Small intestine (tissue), 7 donors: Measurements from ENCODE around the gene VILL. TPM values are rescaled to one million over a fixed set of nuclear protein-coding genes. Genes with fewer than 3 reads are reported as not detected.
"Not testable (repeated sequence)": the region's sequence is repeated elsewhere in the genome, so short reads cannot be mapped to it uniquely, and the experiment has no call there.

Experiments used
- DNase-seq, 2 donors: peaks; one replicate each; pipeline versions ENCODE4 v3.0.0 to v3.0.0-alpha.2; 2013
- FAIRE-seq: peaks from 2 replicates; lab custom pipeline; 2012; peaks lifted over from hg19 to GRCh38; lab: Jason Lieb, UNC
- H3K27ac ChIP-seq, 3 donors: one replicate each; pipeline ENCODE4 v1.5.1; 2013; ENCODE audit warnings: low read length in 2 of 3, mild to moderate bottlenecking in 2 of 3, control low read depth in 1 of 3, inconsistent platforms in 1 of 3, low read depth in 1 of 3, moderate library complexity in 1 of 3
- H3K27me3 ChIP-seq, 3 donors: one replicate each; pipeline ENCODE4 v1.6.1; 2013; ENCODE audit warnings: low read length in 3 of 3, inconsistent platforms in 1 of 3; ENCODE audit not compliant: control insufficient read depth in 3 of 3, insufficient read depth in 3 of 3
- H3K36me3 ChIP-seq, 3 donors: one replicate each; pipeline ENCODE4 v1.6.1; 2013; ENCODE audit warnings: low read length in 3 of 3, inconsistent platforms in 1 of 3, low read depth in 1 of 3, mild to moderate bottlenecking in 1 of 3, moderate library complexity in 1 of 3; ENCODE audit not compliant: control insufficient read depth in 3 of 3, insufficient read depth in 2 of 3
- H3K4me1 ChIP-seq, 3 donors: one replicate each; pipeline ENCODE4 v1.6.1; 2013; ENCODE audit warnings: low read length in 2 of 3, inconsistent platforms in 1 of 3, low read depth in 1 of 3, mild to moderate bottlenecking in 1 of 3, moderate library complexity in 1 of 3; ENCODE audit not compliant: control insufficient read depth in 3 of 3, insufficient read depth in 2 of 3
- H3K4me3 ChIP-seq, 3 donors: one replicate each; pipeline ENCODE4 v1.5.1; 2013; ENCODE audit warnings: low read length in 3 of 3, control low read depth in 1 of 3, inconsistent platforms in 1 of 3, low read depth in 1 of 3, mild to moderate bottlenecking in 1 of 3, moderate library complexity in 1 of 3
- H3K9me3 ChIP-seq, 2 donors: one replicate each; pipeline ENCODE4 v1.6.1; 2013; ENCODE audit warnings: low read depth in 1 of 2, low read length in 1 of 2; ENCODE audit not compliant: control insufficient read depth in 2 of 2, insufficient read depth in 1 of 2
- WGBS, 3 donors: extraction: QIAGEN DNeasy Blood & Tissue Kit; methylation state at CpG; one replicate each; pipeline ENCODE4 v1.1.7; 2013; 5-methylcytosine and 5-hydroxymethylcytosine counted together
- polyA plus RNA-seq, 4 donors: library from polyadenylated mRNA; stranded (reverse) in 3 of 4; unstranded in 1 of 4; fragments of 200-250 nt in 3 of 4; fragments of 120-200 nt in 1 of 4; gene quantifications; one replicate each; pipeline versions ENCODE4 v1.2.1 to v1.2.3, GENCODE V29; 2013
- donor health status: healthy with polysubstance abuse.
- donor health status: control.
- donor health status: control.
- donor health status: Bipolar disorder and iron deficiency.
- donor health status: healthy.

Gene VILL
- polyA plus RNA-seq, 4 donors, result 57.6 to 266 (median 154) TPM

DNA sequence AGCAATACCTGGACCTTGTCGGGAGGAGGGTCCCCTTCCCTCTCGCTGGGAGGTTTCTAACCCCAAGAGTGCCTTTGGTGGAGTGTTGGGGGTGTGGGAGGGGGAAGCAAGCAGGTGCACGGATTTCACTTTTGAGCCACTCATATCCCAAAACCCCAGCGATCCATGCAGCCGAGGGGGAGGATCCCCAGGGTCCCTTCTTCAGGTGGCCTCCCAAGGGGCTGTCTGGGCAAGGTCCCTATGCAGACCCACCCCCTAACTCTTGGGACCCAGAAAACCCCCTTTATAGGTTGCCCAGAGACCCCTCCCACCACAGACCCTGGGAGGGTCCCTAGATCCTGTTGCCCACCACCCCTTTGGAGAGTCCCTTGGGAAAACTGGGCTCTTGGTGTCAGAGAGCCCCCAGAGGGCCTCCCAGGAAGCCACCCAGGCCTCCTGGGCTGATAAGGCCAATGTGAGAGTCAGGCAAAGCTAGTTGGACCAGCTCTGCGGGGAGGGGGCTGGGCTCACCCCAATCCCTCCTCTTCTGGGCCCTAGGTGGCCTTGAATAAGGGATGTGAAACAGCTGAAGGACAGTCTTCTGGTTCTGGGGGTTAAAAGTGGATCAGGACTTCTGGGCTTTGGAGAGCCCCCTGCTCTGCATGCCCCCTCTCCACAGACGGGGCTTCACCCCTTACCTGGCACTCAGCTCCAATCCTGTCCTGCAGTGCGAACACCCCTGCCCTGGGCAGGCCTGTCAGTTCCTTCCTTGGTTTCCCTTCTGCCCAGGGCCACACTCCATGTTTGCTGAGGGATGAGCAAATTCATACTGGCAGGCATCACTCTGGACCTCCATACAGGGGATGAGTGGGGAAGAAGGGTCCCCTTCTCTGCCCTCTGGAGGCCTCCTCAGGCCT is 39.8 kb downstream of the VILL start:
- DNase-seq (peak in 1 of 2 donors; percentile 58), FAIRE-seq (no peak)
- Histone ChIP-seq H3K27me3 (peaks cover 0 to 28% (median 1%) of the 10 kb centered on the region in 3 donors), H3K4me1 (peaks cover 0 to 26% (median 0%) of the 10 kb centered on the region in 3 donors), H3K27ac (peak overlapping the region in 1 of 3 donors; percentile 9), H3K4me3 (peak overlapping the region in 2 of 3 donors; percentile 47 to 53), H3K9me3 (no peaks in the 10 kb centered on the region), H3K36me3 (no peaks in the 10 kb centered on the region)
- WGBS, 3 donors, result 29 to 37% (median 33%) methylated on average over 8 of the region's 8 CpGs

DNA sequence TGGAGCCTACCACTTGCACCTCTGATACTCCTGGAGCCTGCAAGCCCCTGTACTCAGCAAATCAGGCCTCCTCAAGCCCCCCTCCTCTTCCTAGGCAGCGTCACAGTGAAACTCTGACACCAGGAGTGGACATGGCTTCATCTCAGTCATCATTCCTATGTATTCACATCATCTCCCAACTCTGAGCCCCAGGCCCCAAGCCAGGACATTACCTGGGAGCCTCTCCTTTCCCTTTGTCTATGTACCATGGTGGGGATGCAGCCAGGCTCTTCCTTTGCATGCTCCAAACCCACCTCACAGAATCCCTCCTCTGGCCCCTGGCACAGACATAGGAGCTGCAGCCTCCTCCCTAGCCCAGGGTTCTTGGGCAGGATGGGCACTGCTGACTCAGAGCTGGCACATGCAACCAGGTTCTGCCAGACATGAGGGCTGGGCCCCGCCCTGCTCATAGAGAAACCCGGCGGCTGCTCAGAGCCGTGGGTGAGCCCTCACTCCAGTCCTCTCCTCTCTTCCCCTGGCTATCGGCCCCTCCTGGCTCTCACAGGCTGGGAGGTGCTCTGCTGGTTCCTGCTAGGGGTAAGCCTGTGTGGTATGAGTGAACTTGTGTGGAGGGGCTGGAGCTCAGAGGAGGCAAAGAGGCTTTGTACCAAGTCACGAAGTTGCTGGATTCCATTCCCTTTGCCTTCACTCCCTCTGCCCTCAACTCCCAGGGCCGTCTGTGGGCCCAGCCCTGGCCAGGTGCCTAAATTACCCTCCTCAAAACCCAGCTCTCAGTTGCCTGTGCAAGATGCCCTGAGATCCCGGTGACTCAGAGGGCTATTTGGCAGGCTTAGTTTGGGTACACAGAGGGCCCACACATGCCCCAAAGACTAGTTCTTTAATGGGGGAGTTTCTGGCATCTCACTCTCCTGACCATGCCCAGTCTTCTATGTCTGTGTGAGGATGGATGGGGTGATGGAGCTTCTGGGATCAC is 40.7 kb downstream of the VILL start:
- WGBS, 3 donors, result 8 to 49% (median 19%) methylated on average over 9 of the region's 9 CpGs
- FAIRE-seq, result no peak

DNA sequence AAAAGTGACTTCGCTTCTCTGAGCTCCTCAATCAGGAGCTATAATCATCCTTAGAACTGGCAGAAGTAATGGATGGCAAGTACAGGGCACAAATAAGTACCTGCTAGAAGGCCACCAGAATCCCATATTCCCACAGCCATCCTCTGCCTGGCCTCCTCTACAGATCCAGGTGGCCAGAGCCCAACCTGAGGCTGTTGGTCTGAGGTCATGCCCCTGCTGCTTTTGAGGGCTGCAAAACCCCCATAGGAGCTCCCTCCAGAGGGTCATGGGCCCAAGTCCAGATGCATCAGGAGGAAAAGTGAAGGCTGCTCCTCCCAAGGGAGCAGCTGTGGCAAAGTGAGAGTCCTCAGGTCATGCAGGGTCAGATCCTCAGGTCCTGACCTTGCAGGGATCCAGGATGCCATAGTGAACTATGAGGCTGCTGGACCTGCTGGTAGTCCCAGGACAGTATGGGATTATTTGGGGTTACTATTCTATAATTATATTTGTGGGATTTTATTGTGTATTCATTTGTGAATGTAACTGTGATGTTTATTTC is 41.8 kb downstream of the VILL start:
- FAIRE-seq (no peak), DNase-seq (no peak)
- WGBS, 3 donors, result 84 to 100% (median 94%) methylated on average over 1 of the region's 1 CpG

More for the DNA sequence above, 40.7 kb downstream of the VILL start:
- Histone ChIP-seq H3K9me3 (no peaks in the 10 kb centered on the region), H3K4me3 (no peak overlapping the region), H3K4me1 (peaks cover 0 to 20% (median 0%) of the 10 kb centered on the region in 3 donors), H3K36me3 (no peaks in the 10 kb centered on the region), H3K27ac (no peak overlapping the region), H3K27me3 (peaks cover 0 to 28% (median 1%) of the 10 kb centered on the region in 3 donors)
- DNase-seq, result peak; percentile 42 to 77

DNA sequence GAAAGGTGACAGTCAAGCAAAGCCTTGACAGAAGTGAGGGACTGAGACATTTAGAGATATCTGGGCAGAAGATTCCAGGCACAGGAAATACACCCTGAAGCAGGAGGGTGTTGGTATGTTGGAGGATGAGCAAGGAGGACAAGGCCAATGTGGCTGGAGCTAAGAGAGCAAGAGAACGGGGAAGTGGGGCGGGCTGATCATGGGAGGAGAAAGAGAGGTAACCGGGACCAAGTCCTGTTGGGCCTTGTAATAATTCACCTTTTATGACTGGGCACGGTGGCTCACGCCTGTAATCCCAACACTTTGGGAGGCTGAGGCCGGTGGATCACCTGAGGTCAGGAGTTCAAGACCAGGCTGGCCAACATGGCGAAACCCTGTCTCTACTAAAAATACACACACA is 43.0 kb downstream of the VILL start:
- Histone ChIP-seq H3K4me1 (peaks cover 0 to 20% (median 0%) of the 10 kb centered on the region in 3 donors), H3K27me3 (peaks cover 0 to 22% (median 1%) of the 10 kb centered on the region in 3 donors)
- 31 to 76% (median 40%) methylated on average over 6 to 7 of the region's 7 CpGs for WGBS, 3 donors
- H3K4me3 ChIP-seq, H3K9me3 ChIP-seq, H3K27ac ChIP-seq, DNase-seq, FAIRE-seq, H3K36me3 ChIP-seq: not testable (repeated sequence)

More for the DNA sequence above, 41.8 kb downstream of the VILL start:
- no peak overlapping the region for H3K27ac ChIP-seq
- H3K4me3 ChIP-seq, result no peak overlapping the region
- H3K36me3 ChIP-seq, result no peaks in the 10 kb centered on the region
- H3K4me1 ChIP-seq, result peaks cover 0 to 20% (median 0%) of the 10 kb centered on the region in 3 donors
- H3K9me3 ChIP-seq, result no peaks in the 10 kb centered on the region
- peaks cover 0 to 28% (median 1%) of the 10 kb centered on the region in 3 donors for H3K27me3 ChIP-seq

DNA sequence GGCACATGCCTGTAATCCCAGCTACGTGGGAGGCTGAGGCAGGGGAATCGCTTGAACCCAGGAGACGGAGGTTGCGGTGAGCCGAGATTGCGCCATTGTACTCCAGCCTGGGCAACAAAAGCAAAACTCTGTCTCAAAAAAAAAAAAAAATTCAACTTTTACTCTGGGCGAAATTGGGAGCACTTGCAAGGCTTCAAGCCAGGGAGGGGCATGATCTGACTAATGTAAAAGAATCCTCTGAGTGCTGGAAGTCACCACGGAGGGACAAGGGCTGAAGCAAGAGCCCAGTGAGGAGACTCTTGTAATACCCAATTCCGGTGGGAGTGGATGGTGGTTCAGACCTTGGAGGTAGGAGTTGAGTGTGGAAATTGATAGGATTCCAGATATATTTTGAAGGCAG is 43.7 kb downstream of the VILL start:
- not testable (repeated sequence) for H3K36me3 ChIP-seq, H3K9me3 ChIP-seq, DNase-seq, H3K4me3 ChIP-seq, FAIRE-seq, H3K27ac ChIP-seq
- peaks cover 0 to 18% (median 1%) of the 10 kb centered on the region in 3 donors for H3K27me3 ChIP-seq
- WGBS, 3 donors, result 86 to 90% (median 90%) methylated on average over 9 of the region's 9 CpGs
- H3K4me1 ChIP-seq, result peaks cover 0 to 26% (median 0%) of the 10 kb centered on the region in 3 donors

DNA sequence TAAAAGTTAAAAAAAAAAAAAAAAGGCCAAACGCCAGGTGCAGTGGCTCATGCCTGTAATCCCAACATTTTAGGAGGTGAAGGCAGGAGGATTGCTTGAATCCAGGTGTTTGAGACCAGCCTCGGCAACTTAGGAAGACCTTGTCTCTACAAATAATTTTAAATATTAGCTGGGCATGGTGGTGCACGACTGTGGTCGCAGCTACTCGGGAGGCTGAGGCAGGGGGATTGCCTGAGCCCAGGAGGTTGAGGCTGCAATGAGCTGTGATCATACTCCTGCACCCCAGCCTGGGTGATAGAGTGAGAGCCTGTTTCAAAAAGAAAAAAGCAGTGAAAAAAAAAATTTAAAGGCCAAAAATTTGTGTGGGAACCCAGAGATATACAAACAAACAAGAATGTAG is 45.7 kb downstream of the VILL start:
- Histone ChIP-seq H3K4me1 (peaks cover 0 to 22% (median 0%) of the 10 kb centered on the region in 3 donors), H3K9me3 (no peaks in the 10 kb centered on the region), H3K27ac (no peak overlapping the region), H3K36me3 (no peaks in the 10 kb centered on the region), H3K27me3 (peaks cover 0 to 14% (median 1%) of the 10 kb centered on the region in 3 donors), H3K4me3 (no peak overlapping the region)
- no peak for DNase-seq
- no peak for FAIRE-seq
- WGBS, 3 donors, result 86 to 93% (median 89%) methylated on average over 5 of the region's 5 CpGs

DNA sequence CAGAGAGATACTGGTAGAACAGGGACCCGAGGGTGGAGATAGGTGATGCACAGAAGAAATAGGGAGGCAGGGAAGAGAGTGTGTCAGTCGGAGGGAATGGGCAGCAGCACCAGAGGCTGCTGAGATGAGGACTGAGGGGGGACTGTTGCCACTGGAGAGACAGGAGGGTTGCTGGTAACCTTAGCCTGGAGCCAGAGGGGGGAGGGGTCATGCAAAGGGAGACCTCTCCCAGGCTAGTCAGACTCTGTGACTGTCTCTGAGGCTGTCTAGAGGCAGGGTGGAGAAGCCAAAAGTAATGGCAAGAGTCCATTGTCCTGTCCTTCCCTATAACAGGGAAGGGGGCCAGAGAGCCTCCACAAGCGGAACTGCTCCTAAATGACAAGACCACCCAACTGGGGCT is 46.3 kb downstream of the VILL start:
- Histone ChIP-seq H3K4me3 (no peak overlapping the region), H3K27ac (no peak overlapping the region), H3K4me1 (peaks cover 0 to 18% (median 0%) of the 10 kb centered on the region in 3 donors), H3K36me3 (no peaks in the 10 kb centered on the region), H3K9me3 (no peaks in the 10 kb centered on the region), H3K27me3 (peaks cover 0 to 9% (median 1%) of the 10 kb centered on the region in 3 donors)
- FAIRE-seq, result no peak
- DNase-seq, result no peak
- WGBS, 3 donors, result 79 to 86% (median 80%) methylated on average over 3 of the region's 3 CpGs
